HCT116 (cell line): Measurements from ENCODE around the gene PARP8. TPM values are rescaled to one million over a fixed set of nuclear protein-coding genes. Genes with fewer than 3 reads are reported as not detected.

Experiments used
- ATAC-seq: fragments of 200-7000 bp; cut with Tn5 transposase; 2 replicates; pipeline ENCODE4 v1.9.1; 2020; ENCODE audit warnings: mild to moderate bottlenecking, moderate library complexity
- BruUV-seq: library from RNA; stranded (reverse); fragments of 400-500 nt; replicated peaks from 2 replicates; lab custom pipeline; 2021; lab: Mats Ljungman, UMichigan
- CTCF ChIA-PET: fragments of 300-600 bp; sonication (Branson Sonifier 250); formaldehyde crosslinking; loops from one replicate; lab custom pipeline; 2021; ENCODE audit warnings: antibody characterized with exemption; lab: Charles Lee
- POLR2A ChIA-PET: fragments of 300-600, 350-600 bp; sonication (Branson Sonifier 250); formaldehyde crosslinking; loops from one replicate; lab custom pipeline; 2021; ENCODE audit warnings: antibody characterized with exemption; lab: Charles Lee
- RAD21 ChIA-PET, 2 experiments: fragments of 300-600 bp; sonication (Branson Sonifier 250); formaldehyde crosslinking; loops; one replicate each; lab custom pipeline; 2023; ENCODE audit warnings: low total read pairs in 2 of 2; ENCODE audit not compliant: uncharacterized antibody in 2 of 2, unreplicated experiment in 2 of 2, low non-redundant PET in 1 of 2; lab: Charles Lee
- DNase-seq: peaks from one replicate; pipeline ENCODE4 v3.0.0-alpha.2; 2010; ENCODE audit warnings: low read depth, low spot score
- H2AFZ ChIP-seq: fragments of 200-600 bp; shearing (Covaris generic), sonication (generic); 2 replicates; pipeline ENCODE4 v1.6.1; 2017; ENCODE audit warnings: low read depth, mixed run types, mixed read lengths, antibody characterized with exemption, low read length; ENCODE audit not compliant: poor library complexity, severe bottlenecking
- H3K27ac ChIP-seq: 2 replicates; pipeline ENCODE4 v1.5.1; 2012; ENCODE audit warnings: low read depth, low read length
- H3K27me3 ChIP-seq: fragments of 200-600 bp; sonication (generic); 2 replicates; pipeline ENCODE4 v1.6.1; 2016; ENCODE audit warnings: mixed run types, low read length, mixed read lengths; ENCODE audit not compliant: insufficient read depth
- H3K36me3 ChIP-seq, 2 experiments: fragments of 200-500 bp in 1 of 2; fragments of 200-600 bp in 1 of 2; sonication (Bioruptor generic) in 1 of 2; sonication (generic) in 1 of 2; 2 replicates each; pipeline versions ENCODE4 v1.5.1 to v1.6.1; 2014 to 2016; ENCODE audit warnings: low read length in 2 of 2, inconsistent platforms in 1 of 2, mixed read lengths in 1 of 2, mixed run types in 1 of 2; ENCODE audit not compliant: insufficient read depth in 2 of 2, control insufficient read depth in 1 of 2
- H3K4me1 ChIP-seq, 2 experiments: fragments of 200-600 bp in 1 of 2; sonication (generic) in 1 of 2; 2 replicates each; pipeline versions ENCODE4 v1.5.1 to v1.6.1; 2012 to 2017; ENCODE audit warnings: low read length in 2 of 2, inconsistent platforms in 1 of 2, mild to moderate bottlenecking in 1 of 2, mixed read lengths in 1 of 2, mixed run types in 1 of 2, moderate library complexity in 1 of 2; ENCODE audit not compliant: insufficient read depth in 2 of 2, control insufficient read depth in 1 of 2
- H3K4me2 ChIP-seq: fragments of 200-600 bp; sonication (generic); 2 replicates; pipeline ENCODE4 v1.6.1; 2017; ENCODE audit warnings: mixed run types, low read length, mixed read lengths
- H3K4me3 ChIP-seq, 2 experiments: fragments of 200-600 bp in 1 of 2; sonication (generic) in 1 of 2; replicated peaks in 1 of 2; 2 replicates each; pipeline ENCODE4 v1.5.1; 2011 to 2016; ENCODE audit warnings: low read length in 2 of 2, control low read depth in 1 of 2, low read depth in 1 of 2, mild to moderate bottlenecking in 1 of 2, mixed read lengths in 1 of 2, mixed run types in 1 of 2
- H3K79me2 ChIP-seq: fragments of 200-600 bp; sonication (generic); 2 replicates; pipeline ENCODE4 v1.6.1; 2017; ENCODE audit warnings: mild to moderate bottlenecking, mixed run types, low read length, moderate library complexity, mixed read lengths; ENCODE audit not compliant: insufficient read depth
- H3K9ac ChIP-seq: fragments of 200-600 bp; sonication (generic); 2 replicates; pipeline ENCODE4 v1.6.1; 2016; ENCODE audit warnings: low read length, mixed read lengths
- H3K9me2 ChIP-seq: fragments of 200-600 bp; sonication (generic), shearing (Covaris generic); 2 replicates; pipeline ENCODE4 v1.6.1; 2017; ENCODE audit warnings: mixed run types, mild to moderate bottlenecking, moderate library complexity; ENCODE audit not compliant: insufficient read depth
- H3K9me3 ChIP-seq, 2 experiments: fragments of 200-500 bp in 1 of 2; fragments of 200-600 bp in 1 of 2; sonication (Bioruptor generic) in 1 of 2; sonication (generic) in 1 of 2; 2 replicates each; pipeline ENCODE4 v1.6.1; 2014 to 2017; ENCODE audit warnings: low read length in 2 of 2, mixed read lengths in 2 of 2, inconsistent platforms in 1 of 2, low read depth in 1 of 2, mild to moderate bottlenecking in 1 of 2, mixed run types in 1 of 2, moderate library complexity in 1 of 2; ENCODE audit not compliant: control insufficient read depth in 1 of 2, insufficient read depth in 1 of 2
- H4K20me1 ChIP-seq: fragments of 200-600 bp; sonication (generic), shearing (Covaris generic); 2 replicates; pipeline ENCODE4 v1.6.1; 2017; ENCODE audit warnings: mixed run types, mild to moderate bottlenecking, moderate library complexity; ENCODE audit not compliant: insufficient read depth
- CEBPB ChIP-seq: IDR thresholded peaks from 2 replicates; pipeline ENCODE4 v1.6.1; 2012; ENCODE audit warnings: low read depth
- CTCF ChIP-seq, 3 experiments: fragments of 200-600 bp in 1 of 3; sonication (generic) in 1 of 3; IDR thresholded peaks in 2 of 3; conservative IDR thresholded peaks in 1 of 3; 2 replicates each; pipeline ENCODE4 v1.5.1; 2012 to 2017; ENCODE audit warnings: low read depth in 2 of 3, low read length in 2 of 3, antibody characterized with exemption in 1 of 3, borderline replicate concordance in 1 of 3, control low read depth in 1 of 3, mild to moderate bottlenecking in 1 of 3, mixed read lengths in 1 of 3, mixed run types in 1 of 3, moderate library complexity in 1 of 3; ENCODE audit not compliant: insufficient read depth in 1 of 3
- ELF1 ChIP-seq: IDR thresholded peaks from 2 replicates; pipeline ENCODE4 v1.6.1; 2012; ENCODE audit warnings: low read depth, borderline replicate concordance
- EZH2 ChIP-seq: fragments of 200-600 bp; sonication (generic); IDR thresholded peaks from 2 replicates; pipeline ENCODE4 v1.6.1; 2017; ENCODE audit warnings: antibody characterized with exemption, mixed run types
- EZH2phosphoT487 ChIP-seq: fragments of 200-600 bp; IDR thresholded peaks from 2 replicates; pipeline ENCODE4 v1.6.1; 2018; ENCODE audit warnings: antibody characterized with exemption, borderline replicate concordance
- FOSL1 ChIP-seq: IDR thresholded peaks from 2 replicates; pipeline ENCODE4 v1.6.1; 2012; ENCODE audit warnings: low read depth
- POLR2A ChIP-seq: IDR thresholded peaks from 2 replicates; pipeline ENCODE4 v1.7.0; 2011; ENCODE audit warnings: borderline replicate concordance; ENCODE audit not compliant: insufficient read depth, insufficient read length; ENCODE audit errors: extremely low read depth
- POLR2AphosphoS5 ChIP-seq: IDR thresholded peaks from 2 replicates; pipeline ENCODE4 v1.6.1; 2011; ENCODE audit warnings: mild to moderate bottlenecking, low read depth, low read length, moderate library complexity
- RAD21 ChIP-seq: IDR thresholded peaks from 2 replicates; pipeline ENCODE4 v1.6.1; 2012; ENCODE audit warnings: low read depth, mild to moderate bottlenecking
- SIN3A ChIP-seq: IDR thresholded peaks from 2 replicates; pipeline ENCODE4 v1.6.1; 2012; ENCODE audit warnings: low read depth
- SP1 ChIP-seq: IDR thresholded peaks from 2 replicates; pipeline ENCODE4 v1.6.1; 2012; ENCODE audit warnings: low read depth
- SRF ChIP-seq: IDR thresholded peaks from 2 replicates; pipeline ENCODE4 v1.6.1; 2012; ENCODE audit warnings: low read depth
- TCF7L2 ChIP-seq: IDR thresholded peaks from 2 replicates; pipeline ENCODE4 v1.7.0; 2011; ENCODE audit warnings: borderline replicate concordance, inconsistent platforms; ENCODE audit not compliant: insufficient read depth, insufficient read length; ENCODE audit errors: extremely low read depth
- ZBTB33 ChIP-seq: IDR thresholded peaks from 2 replicates; pipeline ENCODE4 v1.6.1; 2011; ENCODE audit warnings: mild to moderate bottlenecking, low read length, moderate library complexity; ENCODE audit not compliant: insufficient replicate concordance; ENCODE audit errors: extremely low read depth
- ZFX ChIP-seq: fragments of 450-650 bp; IDR thresholded peaks from 2 replicates; pipeline ENCODE4 v1.6.1; 2017
- ZNF274 ChIP-seq: fragments of 200-500 bp; sonication (Bioruptor generic); IDR thresholded peaks from 2 replicates; pipeline ENCODE4 v1.6.1; 2014; ENCODE audit warnings: mild to moderate bottlenecking, low read depth, low read length, inconsistent platforms
- intact Hi-C: fragments of 100-400 bp; cut with micrococcal nuclease; formaldehyde crosslinking; loops from 2 replicates; pipeline ENCODE4 v1.10.0; 2022
- total RNA-seq: library from RNA; stranded (reverse); gene quantifications from one replicate; pipeline ENCODE4 v1.2.1, GENCODE V29; 2021; ENCODE audit not compliant: unreplicated experiment

The PARP8 gene
- total RNA-seq, 1 experiment from 2014 or later: 19.0 TPM

- Histone ChIP-seq H3K9me2 (no peaks in the 10 kb centered on the region), H3K4me3 (no peak overlapping the region), H3K27me3 (no peaks in the 10 kb centered on the region), H3K27ac (no peak overlapping the region), H4K20me1 (no peaks in the 10 kb centered on the region), H3K9me3 (no peaks in the 10 kb centered on the region), H3K9ac (no peak overlapping the region), H2AFZ (no peak overlapping the region), H3K4me2 (no peak overlapping the region), H3K36me3 (no peaks in the 10 kb centered on the region), H3K79me2 (no peaks in the 10 kb centered on the region), H3K4me1 (no peaks in the 10 kb centered on the region)
- ChIA-PET RAD21 (no interaction called here), POLR2A (no interaction called here), CTCF (no interaction called here)
- ATAC-seq (no peak), DNase-seq (no peak)
- BruUV-seq: TSS peak; percentile 37
- intact Hi-C loops: loop anchor here (5.0 kb wide), 1 partner anchor 53 kb away; no protein-coding TSS in a partner anchor
- TF ChIP-seq POLR2A: no peak
- no peak for TF ChIP-seq CEBPB
- TF ChIP-seq TCF7L2: no peak
- no peak for TF ChIP-seq EZH2
- no peak for TF ChIP-seq EZH2phosphoT487
- TF ChIP-seq ZNF274: no peak
- no peak for TF ChIP-seq ZFX
- no peak for TF ChIP-seq RAD21
- TF ChIP-seq ELF1: no peak
- no peak for TF ChIP-seq SRF
- no peak for TF ChIP-seq POLR2AphosphoS5
- TF ChIP-seq ZBTB33: no peak
- no peak for TF ChIP-seq FOSL1
- TF ChIP-seq CTCF (IDR thresholded peaks at IDR 0.05 in 2 of 3, conservative IDR thresholded peaks at IDR 0.05 in 1 of 3; ENCODE audit: borderline replicate concordance in 1 of 3, insufficient read depth in 1 of 3, low read depth in 2 of 3, low read length in 2 of 3): no peak
- TF ChIP-seq SP1: no peak
- no peak for TF ChIP-seq SIN3A
These were observed 128.4 kb downstream of the PARP8 start for GRCh38 chr5:50794812-50795211.
